Renal cortical epithelial cell (primary cell): ENCODE measurements around the gene COX7A1. TPM values are rescaled to one million over a fixed set of nuclear protein-coding genes. Genes with fewer than 3 reads are reported as not detected.
"Not testable (repeated sequence)": the region's sequence is repeated elsewhere in the genome, so short reads cannot be mapped to it uniquely, and the experiment has no call there.

ENCODE experiments used
- DNase-seq: peaks from one replicate; pipeline ENCODE4 v3.0.0-alpha.2; 2011; ENCODE audit warnings: low read depth
- total RNA-seq: library from RNA; depleted of rRNA; stranded (reverse); fragments of >200 nt; gene quantifications from 2 replicates; pipeline ENCODE4 v1.2.3, GENCODE V29; 2014

The COX7A1 gene
- total RNA-seq, 1 donor from 2014 or later, result 1.1 TPM

DNA sequence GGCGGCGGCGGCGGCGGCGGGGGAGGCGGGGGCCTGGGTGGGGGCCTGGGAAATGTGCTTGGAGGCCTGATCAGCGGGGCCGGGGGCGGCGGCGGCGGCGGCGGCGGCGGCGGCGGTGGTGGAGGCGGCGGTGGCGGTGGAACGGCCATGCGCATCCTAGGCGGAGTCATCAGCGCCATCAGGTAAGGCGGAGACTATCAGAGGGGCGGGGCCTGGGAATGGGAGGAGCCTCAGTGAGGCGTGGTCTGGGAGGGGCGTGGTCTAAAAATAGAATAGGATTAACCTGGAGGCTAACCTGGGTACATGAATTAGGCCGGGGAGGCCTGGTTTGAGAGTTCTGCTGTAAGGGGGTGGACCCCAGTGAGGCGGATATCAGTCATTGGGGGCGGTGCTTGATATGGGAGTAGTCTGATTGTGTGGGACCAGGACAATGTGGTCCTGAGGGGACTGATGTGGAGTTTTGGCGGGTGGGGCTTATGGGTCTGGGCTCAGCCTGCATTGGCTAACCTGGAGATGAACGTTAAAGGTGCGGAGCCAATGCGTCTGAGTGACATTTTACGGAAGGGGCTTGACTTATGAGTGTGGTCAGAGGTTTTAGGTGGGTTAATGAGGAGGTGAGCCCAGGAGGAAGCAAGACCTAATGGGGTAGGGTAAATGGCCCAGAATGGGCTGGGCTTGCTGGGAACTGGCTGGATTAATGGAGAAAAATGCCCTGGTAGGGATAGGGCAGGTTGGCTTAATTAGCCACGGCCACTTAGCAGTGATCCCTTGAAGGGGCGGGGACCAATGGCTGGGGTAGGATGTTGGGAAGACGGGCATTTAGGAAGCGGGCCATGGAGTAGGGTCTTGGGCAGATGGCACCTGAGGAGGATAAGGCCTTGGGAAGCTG lies 11.0 kb downstream of the COX7A1 start:
- peak; percentile 66 for DNase-seq

DNA sequence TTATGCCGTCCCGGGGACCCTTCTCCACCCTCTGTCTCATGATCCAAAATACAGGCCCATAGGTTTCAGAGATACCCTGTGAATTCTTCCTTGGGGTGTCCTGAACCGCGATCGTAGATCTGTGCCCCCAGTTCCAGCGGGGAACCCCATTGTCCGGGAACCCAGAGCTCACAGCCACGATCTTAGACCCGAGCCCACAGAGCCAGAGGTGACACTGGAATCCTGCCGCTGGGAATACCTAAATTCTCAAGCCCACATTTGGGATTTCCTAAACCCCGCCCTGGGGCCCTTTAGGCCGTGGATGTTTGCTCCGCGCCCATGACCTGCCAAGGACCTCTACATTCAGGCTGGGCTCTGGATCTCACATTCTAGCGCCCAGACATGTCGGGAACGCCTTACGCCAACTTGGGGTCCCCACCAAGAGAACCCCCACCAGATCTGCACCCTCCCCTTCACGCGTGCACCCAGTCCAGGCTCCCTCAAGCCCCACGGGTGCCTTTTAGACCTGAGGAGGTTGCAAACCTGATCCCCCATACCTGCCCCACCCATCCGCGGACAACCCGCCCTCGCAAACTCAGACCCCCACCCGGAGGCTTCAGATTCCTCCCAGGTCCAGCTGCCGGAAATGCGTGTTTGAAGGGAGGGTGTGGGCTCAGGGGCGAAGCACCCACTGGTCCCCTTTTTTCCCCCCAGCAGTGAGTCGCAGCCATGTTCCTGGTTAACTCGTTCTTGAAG lies 11.8 kb downstream of the COX7A1 start:
- peak; percentile 44 for DNase-seq

DNA sequence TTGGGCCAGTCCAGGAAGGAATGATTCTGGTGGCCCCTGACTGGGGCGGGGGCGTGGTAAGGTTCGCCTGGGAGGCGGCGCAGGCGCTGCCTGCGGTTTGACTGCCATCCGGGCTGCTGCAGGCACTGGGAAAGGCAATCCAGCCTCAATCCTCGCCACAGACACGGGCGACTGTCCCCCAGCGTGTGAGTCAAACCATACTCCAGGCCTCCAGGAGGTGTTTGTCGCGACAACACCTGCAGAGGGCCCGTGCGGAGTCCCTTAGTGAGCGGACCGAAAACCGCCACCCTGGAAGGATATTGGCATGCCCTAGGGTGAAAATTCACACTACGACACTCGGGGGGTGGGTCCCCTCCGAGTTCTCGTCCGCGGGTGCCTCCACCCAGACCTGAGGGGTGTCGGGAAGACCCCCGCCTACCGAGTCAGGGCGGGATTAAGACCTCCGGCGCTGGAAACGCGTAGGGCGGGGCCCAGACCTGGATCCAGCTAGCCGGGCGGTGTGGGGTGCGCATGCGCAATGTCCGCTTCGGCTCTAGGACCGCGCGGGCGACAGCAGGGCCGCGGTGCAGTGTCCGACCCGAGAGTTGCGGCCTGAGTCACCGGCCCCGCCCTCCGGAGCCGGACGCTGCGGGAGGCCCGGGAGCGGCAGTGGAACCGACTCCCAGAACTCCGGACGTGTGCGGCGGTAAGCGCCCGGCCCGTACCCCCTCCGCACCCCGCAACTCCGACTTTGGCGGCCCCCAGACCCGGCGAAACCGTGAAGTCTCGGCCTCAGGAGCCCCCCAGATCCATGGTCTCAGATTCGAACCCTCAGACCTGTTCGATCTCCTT lies 12.6 kb downstream of the COX7A1 start, which contains the start of gene CAPNS1:
Gene CAPNS1 (plus strand): TSS at position 594 of the 831 bp plus-strand sequence. CDS start 946 bp downstream, outside the sequence.
- DNase-seq, result peak; percentile 85

DNA sequence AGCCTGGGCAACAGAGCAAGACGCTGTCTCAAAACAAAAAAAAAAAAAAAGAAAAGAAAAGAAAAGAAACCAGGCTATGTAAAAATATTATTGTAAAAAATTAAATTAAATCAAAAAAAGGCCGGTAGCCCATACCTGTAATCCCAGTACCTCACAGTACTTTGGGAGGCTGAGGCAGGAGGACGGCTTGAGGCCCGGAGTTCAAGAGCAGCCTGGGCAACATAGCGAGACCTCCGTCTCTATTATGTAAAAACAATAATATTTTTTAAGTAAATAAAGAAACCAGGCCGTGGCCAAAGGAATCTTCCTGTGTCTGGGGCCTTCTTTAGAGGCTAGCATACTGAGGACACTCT lies 13.2 kb downstream of the COX7A1 start:
- no peak for DNase-seq

GRCh38 chr19:36136964-36137686 lies 15.1 kb downstream of the COX7A1 start:
- DNase-seq, result peak; percentile 93

- DNase-seq, result not testable (repeated sequence)
These were observed 17.4 kb downstream of the COX7A1 start for GRCh38 chr19:36134867-36135266.

DNA sequence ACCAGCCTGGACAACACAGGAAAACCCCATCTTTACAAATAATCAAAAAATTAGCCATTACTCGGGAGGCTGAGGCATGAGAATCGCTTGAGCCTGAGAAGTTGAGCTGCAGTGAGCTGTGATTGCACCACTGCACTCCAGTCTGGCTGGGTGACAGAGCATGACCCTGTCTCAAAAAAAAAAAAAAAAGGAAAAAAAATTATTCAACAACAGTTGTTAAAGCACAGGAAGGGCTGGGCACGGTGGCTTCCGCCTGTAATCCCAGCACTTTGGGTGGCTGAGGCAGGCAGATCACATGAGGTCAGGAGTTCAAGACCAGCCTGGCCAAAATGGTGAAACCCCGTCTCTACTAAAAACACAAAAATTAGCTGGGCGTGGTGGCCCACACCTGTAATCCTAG lies 21.0 kb downstream of the COX7A1 start:
- peak; percentile 36 for DNase-seq

- no peak for DNase-seq
These were observed 23.9 kb downstream of the COX7A1 start for GRCh38 chr19:36128392-36128736.

DNA sequence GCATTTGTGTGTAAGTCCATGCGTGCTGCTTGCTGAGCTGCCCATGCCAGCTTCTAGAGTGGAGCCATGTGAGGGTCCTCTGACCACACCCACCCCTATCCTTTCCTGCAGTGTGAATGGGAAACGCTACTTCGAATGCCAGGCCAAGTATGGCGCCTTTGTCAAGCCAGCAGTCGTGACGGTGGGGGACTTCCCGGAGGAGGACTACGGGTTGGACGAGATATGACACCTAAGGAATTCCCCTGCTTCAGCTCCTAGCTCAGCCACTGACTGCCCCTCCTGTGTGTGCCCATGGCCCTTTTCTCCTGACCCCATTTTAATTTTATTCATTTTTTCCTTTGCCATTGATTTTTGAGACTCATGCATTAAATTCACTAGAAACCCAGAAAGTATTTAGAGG lies 26.7 kb downstream of the COX7A1 start:
- DNase-seq, result no peak

DNA sequence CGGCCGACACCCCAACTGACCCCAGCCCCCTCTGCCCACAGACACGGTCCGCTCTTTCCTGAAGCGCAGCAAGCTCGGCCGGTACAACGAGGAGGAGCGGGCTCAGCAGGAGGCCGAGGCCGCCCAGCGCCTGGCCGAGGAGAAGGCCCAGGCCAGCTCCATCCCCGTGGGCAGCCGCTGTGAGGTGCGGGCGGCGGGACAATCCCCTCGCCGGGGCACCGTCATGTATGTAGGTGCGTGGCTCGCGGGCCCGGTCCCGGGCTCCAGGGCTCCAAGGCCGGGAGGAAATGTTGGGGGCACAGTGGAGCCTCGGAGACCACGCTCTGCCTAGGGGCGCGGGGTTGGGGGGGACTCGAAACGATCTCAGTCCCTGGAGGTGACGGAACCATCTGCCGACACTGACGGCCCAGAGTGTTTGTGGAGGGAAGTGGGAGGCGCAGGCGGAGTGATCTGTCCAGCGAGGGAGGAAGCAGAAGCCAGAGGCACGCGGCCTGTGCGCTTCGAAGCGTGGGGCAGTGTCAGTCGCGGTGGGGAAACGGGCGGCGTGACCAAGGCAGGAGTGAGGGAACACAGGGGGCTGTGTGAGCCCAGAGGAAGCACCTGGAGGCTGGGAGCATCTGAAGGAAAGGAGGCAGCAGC lies 30.6 kb downstream of the COX7A1 start:
- no peak for DNase-seq

- DNase-seq, result no peak
These were observed 31.3 kb downstream of the COX7A1 start for GRCh38 chr19:36120984-36121358.

GRCh38 chr19:36120092-36120983 lies 31.9 kb downstream of the COX7A1 start:
- no peak for DNase-seq

- no peak for DNase-seq
These were observed 36.0 kb downstream of the COX7A1 start for GRCh38 chr19:36116344-36116637.

- no peak for DNase-seq
These were observed 36.5 kb downstream of the COX7A1 start, which contains the start of gene TBCB for GRCh38 chr19:36115453-36116343. Gene TBCB (plus strand): TSS chr19:36115468. CDS start chr19:36115561, 93 bp downstream.

GRCh38 chr19:36114721-36115452 lies 37.4 kb downstream of the COX7A1 start, which contains the start of gene POLR2I:
Gene POLR2I (minus strand): TSS chr19:36114875. CDS start chr19:36114856, 19 bp downstream.
- peak; percentile 99 for DNase-seq

DNA sequence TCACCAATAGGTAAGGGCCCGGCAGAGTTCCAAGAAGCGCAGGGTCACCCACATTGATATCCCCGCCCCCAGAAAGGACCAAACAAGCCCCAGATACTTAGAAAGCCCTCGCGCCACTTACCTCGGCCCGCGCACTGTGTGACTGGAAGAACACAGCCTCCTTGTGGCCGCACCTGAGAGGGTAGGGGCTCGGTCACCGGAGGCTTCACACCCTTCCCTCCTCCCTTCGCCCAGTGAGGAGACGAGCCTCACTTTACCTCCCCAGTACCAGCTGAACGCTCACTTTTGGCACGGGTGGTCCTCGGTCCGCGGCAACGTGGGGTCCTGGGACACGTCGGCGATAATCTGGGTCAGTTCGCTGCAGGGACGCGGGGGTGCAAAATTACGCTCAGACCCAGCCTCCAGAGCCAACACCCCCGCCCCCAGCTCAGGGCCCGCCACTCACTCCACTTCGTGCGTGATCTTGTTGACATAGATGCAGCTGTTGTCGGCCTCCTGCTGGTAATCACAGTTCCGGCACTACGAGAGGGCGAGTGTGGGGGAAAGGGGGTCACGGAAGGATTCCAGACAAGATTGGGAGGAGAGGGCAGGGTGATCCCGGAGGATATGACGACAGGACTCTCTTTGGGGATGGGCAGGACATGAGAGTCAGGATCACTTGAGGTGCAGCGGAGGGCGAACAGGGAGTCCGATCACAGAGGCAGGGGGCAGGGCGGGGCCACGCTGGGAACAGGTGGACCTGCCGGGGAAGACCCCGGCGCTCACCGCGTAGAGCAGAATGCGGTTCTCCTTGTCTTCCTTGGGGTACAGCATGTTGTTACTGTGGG lies 38.1 kb downstream of the COX7A1 start:
- DNase-seq, result no peak

DNA sequence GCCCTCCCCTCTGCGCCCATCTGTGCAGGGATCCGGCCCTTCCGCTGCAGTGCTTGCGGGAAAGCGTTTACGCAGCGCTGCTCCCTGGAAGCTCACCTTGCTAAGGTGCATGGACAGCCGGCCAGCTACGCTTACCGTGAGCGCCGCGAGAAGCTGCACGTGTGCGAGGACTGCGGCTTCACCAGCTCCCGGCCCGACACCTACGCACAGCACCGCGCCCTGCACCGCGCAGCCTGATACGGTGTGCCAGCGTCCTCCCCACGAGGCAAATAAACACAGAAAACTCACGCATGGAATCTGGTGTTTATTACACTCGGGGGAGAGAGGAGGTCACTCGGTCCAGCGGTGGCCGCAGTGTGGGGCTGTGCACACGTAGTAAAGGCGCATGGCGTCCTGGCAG lies 38.8 kb downstream of the COX7A1 start:
- no peak for DNase-seq
